Testis (tissue), 3 donors: ENCODE measurements around the gene FILIP1. TPM values are rescaled to one million over a fixed set of nuclear protein-coding genes. Genes with fewer than 3 reads are reported as not detected.

Source experiments
- DNase-seq: peaks from one replicate; pipeline ENCODE4 v3.0.0-alpha.2; 2019
- H3K27ac ChIP-seq, 2 donors: fragments of 200-600 bp; sonication (generic); one replicate each; pipeline ENCODE4 v1.5.1; 2019
- H3K27me3 ChIP-seq: fragments of 200-600 bp; sonication (generic); one replicate; pipeline ENCODE4 v1.5.1; 2019
- H3K36me3 ChIP-seq: fragments of 200-600 bp; sonication (generic); one replicate; pipeline ENCODE4 v1.5.1; 2017; ENCODE audit warnings: low read depth; ENCODE audit errors: missing control alignments
- H3K4me1 ChIP-seq: fragments of 200-600 bp; sonication (generic); one replicate; pipeline ENCODE4 v1.5.1; 2019
- H3K4me3 ChIP-seq, 2 donors: fragments of 200-600 bp; sonication (generic); one replicate each; pipeline ENCODE4 v1.5.1; 2017 to 2019
- H3K9me3 ChIP-seq: fragments of 200-600 bp; sonication (generic); one replicate; pipeline ENCODE4 v1.5.1; 2017
- POLR2A ChIP-seq: fragments of 450-650 bp; IDR thresholded peaks from one replicate; pipeline ENCODE4 v1.6.1; 2017; ENCODE audit warnings: antibody characterized with exemption, mild to moderate bottlenecking, moderate library complexity
- WGBS, 2 donors: methylation state at CpG; one replicate each; pipeline ENCODE4 v1.1.5; 2018; 5-methylcytosine and 5-hydroxymethylcytosine counted together
- intact Hi-C: fragments of 100-400 bp; cut with DNase I; formaldehyde crosslinking; loops from one replicate; pipeline ENCODE4 v1.15.1; 2023; ENCODE audit warnings: low total_unique reads
- polyA plus RNA-seq: library from polyadenylated mRNA; stranded (reverse); fragments of 350-450 nt; fragmentation: Illumina TruSeq; extraction: RNeasy Lipid Tissue Mini Kit (QIAGEN cat#74804); gene quantifications from one replicate; pipeline ENCODE4 v1.2.3, GENCODE V29; 2014; ENCODE audit warnings: low read depth, low replicate concordance; ENCODE audit not compliant: insufficient read depth
- total RNA-seq, 2 donors: library from RNA; depleted of rRNA; stranded (reverse); fragments of >200 nt; gene quantifications; one replicate each; pipeline ENCODE4 v1.2.3, GENCODE V29; 2016
- TF ChIP-seq, protein P1 (sequence below), 3 experiments: fragments of 450-650 bp in 2 of 3; fragments of 200-600 bp in 1 of 3; sonication (generic) in 1 of 3; IDR thresholded peaks; one replicate each; pipeline ENCODE4 v1.5.1; 2016 to 2019; ENCODE audit warnings: antibody characterized with exemption in 3 of 3, mild to moderate bottlenecking in 2 of 3, moderate library complexity in 1 of 3

FILIP1 gene
- total and polyA plus RNA-seq, 3 donors from 2014 or later, result 2.0 to 3.1 (median 2.7) TPM

DNA sequence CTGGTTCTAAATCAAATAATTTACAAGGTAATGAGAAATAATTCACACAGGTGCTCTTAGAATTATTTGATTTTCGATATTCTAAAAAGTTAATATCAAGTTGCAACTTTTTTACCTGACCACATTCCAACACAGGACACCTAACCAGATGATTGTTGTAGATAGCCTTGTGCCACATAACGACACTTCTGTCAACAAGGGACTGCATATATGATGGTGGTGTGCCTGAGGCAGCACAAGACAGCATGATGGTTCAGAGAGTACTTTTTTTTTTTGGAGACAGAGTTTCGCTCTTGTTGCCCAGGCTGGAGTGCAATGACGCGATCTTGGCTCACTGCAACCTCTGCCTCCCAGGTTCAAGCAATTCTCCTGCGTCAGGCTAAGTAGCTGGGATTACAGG lies 142.8 kb downstream of the FILIP1 start:
- intact Hi-C loops, result no loop called here

DNA sequence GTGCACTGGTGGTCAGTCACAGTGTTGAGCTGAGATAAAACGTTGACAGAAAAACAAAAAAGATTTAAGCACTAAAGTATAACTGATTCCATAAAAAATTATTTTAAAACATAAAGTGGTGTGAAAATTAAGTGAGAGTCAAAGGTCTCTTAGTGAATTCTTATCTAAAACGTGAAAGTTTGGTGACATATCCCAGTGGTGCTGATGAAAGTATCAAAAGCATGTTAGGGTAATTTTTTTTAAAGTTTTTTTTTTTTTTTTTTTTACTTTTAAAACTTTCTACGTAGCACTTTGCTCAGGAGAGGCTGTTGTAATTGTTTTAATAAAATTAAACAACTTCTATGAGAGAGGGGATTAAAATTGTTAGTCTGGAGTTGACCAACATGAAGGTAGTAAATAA lies 143.4 kb downstream of the FILIP1 start:
- peaks cover 7% of the 10 kb centered on the region for H3K4me1 ChIP-seq

More for the DNA sequence above, 142.8 kb downstream of the FILIP1 start:
- 89 to 90% methylated on average over 6 of the region's 6 CpGs for WGBS, 2 donors
- H3K27ac ChIP-seq, result no peak overlapping the region
- H3K27me3 ChIP-seq, result no peaks in the 10 kb centered on the region
- DNase-seq, result no peak
- no peak overlapping the region for H3K4me3 ChIP-seq
- no peaks in the 10 kb centered on the region for H3K36me3 ChIP-seq
- H3K9me3 ChIP-seq, result no peaks in the 10 kb centered on the region
- TF ChIP-seq, protein P1, sequence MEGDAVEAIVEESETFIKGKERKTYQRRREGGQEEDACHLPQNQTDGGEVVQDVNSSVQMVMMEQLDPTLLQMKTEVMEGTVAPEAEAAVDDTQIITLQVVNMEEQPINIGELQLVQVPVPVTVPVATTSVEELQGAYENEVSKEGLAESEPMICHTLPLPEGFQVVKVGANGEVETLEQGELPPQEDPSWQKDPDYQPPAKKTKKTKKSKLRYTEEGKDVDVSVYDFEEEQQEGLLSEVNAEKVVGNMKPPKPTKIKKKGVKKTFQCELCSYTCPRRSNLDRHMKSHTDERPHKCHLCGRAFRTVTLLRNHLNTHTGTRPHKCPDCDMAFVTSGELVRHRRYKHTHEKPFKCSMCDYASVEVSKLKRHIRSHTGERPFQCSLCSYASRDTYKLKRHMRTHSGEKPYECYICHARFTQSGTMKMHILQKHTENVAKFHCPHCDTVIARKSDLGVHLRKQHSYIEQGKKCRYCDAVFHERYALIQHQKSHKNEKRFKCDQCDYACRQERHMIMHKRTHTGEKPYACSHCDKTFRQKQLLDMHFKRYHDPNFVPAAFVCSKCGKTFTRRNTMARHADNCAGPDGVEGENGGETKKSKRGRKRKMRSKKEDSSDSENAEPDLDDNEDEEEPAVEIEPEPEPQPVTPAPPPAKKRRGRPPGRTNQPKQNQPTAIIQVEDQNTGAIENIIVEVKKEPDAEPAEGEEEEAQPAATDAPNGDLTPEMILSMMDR (IDR thresholded peaks at IDR 0.05), result no peak
- TF ChIP-seq POLR2A, result no peak
- peaks cover 7% of the 10 kb centered on the region for H3K4me1 ChIP-seq

DNA sequence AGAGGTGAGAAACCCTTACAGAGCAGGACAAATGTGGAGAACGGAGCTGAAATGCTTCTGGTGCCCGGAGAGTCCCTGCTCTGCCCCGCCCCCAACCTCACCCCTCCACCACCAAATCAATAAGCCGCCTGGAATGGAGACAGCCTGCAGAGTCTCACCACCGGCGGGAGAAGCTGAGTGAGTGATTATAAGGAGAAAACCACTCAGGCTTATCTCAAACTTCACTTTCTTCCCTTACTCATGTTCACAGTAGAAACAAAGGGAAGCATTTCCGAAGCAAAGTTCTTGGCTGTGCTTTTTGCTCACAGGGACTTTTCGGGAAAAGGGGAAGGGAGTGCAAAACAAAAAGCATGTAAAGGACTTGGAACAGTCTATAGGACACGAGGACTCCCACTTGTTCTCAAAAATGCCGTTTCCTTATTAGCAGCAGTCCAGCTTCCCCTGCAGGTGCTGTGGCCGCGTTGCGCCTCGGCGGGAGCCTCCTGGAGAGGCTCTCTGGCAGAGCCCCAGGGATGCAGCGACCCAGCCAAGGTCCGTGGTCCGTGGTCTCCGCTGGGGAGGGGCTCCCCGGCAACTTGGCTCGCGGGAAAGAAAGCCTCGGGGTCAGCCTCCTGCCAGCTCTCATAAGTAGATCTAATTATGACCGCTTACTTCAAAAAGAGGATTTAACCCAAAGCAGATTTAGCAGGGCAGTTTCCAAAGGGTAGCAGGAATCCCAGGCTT lies 144.2 kb downstream of the FILIP1 start:
- peaks cover 7% of the 10 kb centered on the region for H3K4me1 ChIP-seq
- H3K36me3 ChIP-seq, result no peaks in the 10 kb centered on the region
- no peak for TF ChIP-seq POLR2A
- TF ChIP-seq, protein P1 (IDR thresholded peaks at IDR 0.05), result no peak
- H3K27ac ChIP-seq, result no peak overlapping the region
- H3K4me3 ChIP-seq, result peak overlapping the region; percentile 15 to 36
- no peaks in the 10 kb centered on the region for H3K9me3 ChIP-seq
- H3K27me3 ChIP-seq, result no peaks in the 10 kb centered on the region
- peak; percentile 24 for DNase-seq
- intact Hi-C loops, result no loop called here
- 2 to 4% methylated on average over 24 of the region's 24 CpGs for WGBS, 2 donors

More for the DNA sequence above, 143.4 kb downstream of the FILIP1 start:
- TF ChIP-seq, protein P1 (IDR thresholded peaks at IDR 0.05), result no peak
- TF ChIP-seq POLR2A, result no peak
- no peaks in the 10 kb centered on the region for H3K36me3 ChIP-seq
- no peak overlapping the region for H3K4me3 ChIP-seq
- WGBS, 2 donors, result 32% methylated on average over 3 of the region's 3 CpGs
- intact Hi-C loops, result no loop called here
- DNase-seq, result no peak
- H3K27me3 ChIP-seq, result no peaks in the 10 kb centered on the region
- no peak overlapping the region for H3K27ac ChIP-seq
- H3K9me3 ChIP-seq, result no peaks in the 10 kb centered on the region

DNA sequence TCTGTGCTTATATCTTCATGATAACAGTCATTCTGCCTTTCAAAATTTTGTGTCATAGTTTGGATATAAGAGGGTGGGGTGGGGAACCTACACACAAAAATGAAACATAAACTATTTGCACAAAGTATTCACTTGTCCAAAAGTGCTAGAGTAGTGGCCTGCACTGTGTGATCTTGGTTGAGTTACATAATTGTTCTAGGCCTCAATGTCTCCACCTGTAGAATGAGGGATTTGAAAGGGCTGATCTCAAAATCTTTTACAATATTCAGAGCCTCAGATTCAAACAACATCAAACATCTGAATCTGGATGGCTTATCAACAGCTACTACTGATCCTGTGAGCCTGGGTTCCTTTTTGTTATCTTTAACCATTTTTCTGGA lies 144.7 kb downstream of the FILIP1 start:
- no peaks in the 10 kb centered on the region for H3K27me3 ChIP-seq
- no peaks in the 10 kb centered on the region for H3K36me3 ChIP-seq
- no peak overlapping the region for H3K4me3 ChIP-seq
- H3K9me3 ChIP-seq, result no peaks in the 10 kb centered on the region
- DNase-seq, result no peak
- TF ChIP-seq POLR2A, result no peak
- TF ChIP-seq, protein P1 (IDR thresholded peaks at IDR 0.05), result no peak
- H3K27ac ChIP-seq, result no peak overlapping the region
- intact Hi-C loops, result no loop called here
- H3K4me1 ChIP-seq, result peaks cover 7% of the 10 kb centered on the region
